GM12892 (cell line): ENCODE data around the gene RREB1.

Source experiments
- POLR2A ChIP-seq: IDR thresholded peaks from 2 replicates; pipeline ENCODE4 v1.6.1; 2011; ENCODE audit warnings: low read depth, low read length, control low read depth
- POLR2AphosphoS5 ChIP-seq: IDR thresholded peaks from 2 replicates; pipeline ENCODE4 v1.6.1; 2011; ENCODE audit warnings: low read depth, low read length, control low read depth
- TAF1 ChIP-seq: IDR thresholded peaks from 2 replicates; pipeline ENCODE4 v1.6.1; 2011; ENCODE audit warnings: low read depth, mild to moderate bottlenecking, control low read depth, low read length, borderline replicate concordance

DNA sequence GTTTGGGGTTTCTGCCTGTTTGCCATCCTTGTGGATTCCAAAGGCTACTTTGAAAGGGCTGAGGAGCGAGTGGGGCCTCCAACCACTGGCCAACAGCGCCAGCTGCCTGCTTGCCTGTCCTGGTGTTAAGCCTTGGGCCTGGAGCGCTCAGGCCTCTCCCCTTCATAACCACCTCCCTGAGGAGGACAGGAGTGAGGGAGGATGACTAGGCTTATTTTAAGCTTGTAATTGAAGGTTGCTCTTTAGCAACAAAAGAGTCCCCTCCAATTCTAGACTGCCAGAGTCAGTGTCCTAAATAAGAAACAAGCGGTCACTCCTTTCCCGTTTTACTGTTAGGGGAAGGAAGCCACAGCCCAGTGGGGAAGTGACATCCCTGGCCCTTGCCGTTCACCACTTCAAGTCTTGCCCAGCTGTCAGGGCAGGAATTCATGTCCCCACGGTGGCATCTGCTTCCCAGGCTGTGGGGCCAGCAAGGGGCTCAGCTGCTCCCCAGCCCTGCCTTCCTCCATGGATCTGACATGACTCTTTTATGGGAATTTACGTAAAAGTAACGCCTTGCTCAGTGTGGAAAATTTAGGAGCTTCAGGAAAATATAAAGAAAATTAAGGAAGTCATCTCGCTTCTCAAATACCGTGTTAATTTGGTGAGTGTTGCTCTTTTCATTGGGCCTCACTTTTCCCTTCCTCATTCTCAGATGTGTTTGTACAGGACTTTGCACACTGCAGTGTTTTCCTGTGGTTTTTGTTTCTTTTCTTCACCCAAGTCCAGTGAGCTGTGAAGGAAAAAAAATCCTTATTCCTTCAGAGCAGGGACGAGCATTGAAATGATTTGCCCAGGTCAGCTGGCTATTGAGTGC, 147.4 kb downstream of the RREB1 start:
- TF ChIP-seq POLR2A (no peak), POLR2AphosphoS5 (no peak), TAF1 (no peak)
